Suprapubic skin (tissue), 4 donors: ENCODE measurements around the gene PRSS22. TPM values are rescaled to one million over a fixed set of nuclear protein-coding genes. Genes with fewer than 3 reads are reported as not detected.
A peak's percentile ranks its signal among the peaks of the same experiment; 100 is the strongest.

Source experiments
- DNase-seq, 2 donors: peaks; one replicate each; pipeline ENCODE4 v3.0.0-alpha.2; 2019; ENCODE audit warnings: low spot score in 2 of 2
- H3K27ac ChIP-seq: fragments of 200-600 bp; sonication (generic); one replicate; pipeline ENCODE4 v1.5.1; 2019
- H3K27me3 ChIP-seq: fragments of 200-600 bp; sonication (generic); one replicate; pipeline ENCODE4 v1.5.1; 2019
- H3K36me3 ChIP-seq: fragments of 200-600 bp; sonication (generic); one replicate; pipeline ENCODE4 v1.5.1; 2019
- H3K4me1 ChIP-seq: fragments of 200-600 bp; sonication (generic); one replicate; pipeline ENCODE4 v1.5.1; 2019
- H3K4me3 ChIP-seq: fragments of 200-600 bp; sonication (generic); one replicate; pipeline ENCODE4 v1.5.1; 2019; ENCODE audit warnings: mild to moderate bottlenecking
- H3K9me3 ChIP-seq: fragments of 200-600 bp; sonication (generic); one replicate; pipeline ENCODE4 v1.5.1; 2019
- EP300 ChIP-seq: sonication (generic); formaldehyde crosslinking; IDR thresholded peaks from one replicate; pipeline ENCODE4 v1.6.1; 2017; ENCODE audit warnings: antibody characterized with exemption
- POLR2A ChIP-seq, 2 donors: fragments of 450-650 bp; IDR thresholded peaks; one replicate each; pipeline ENCODE4 v1.6.1; 2017; ENCODE audit warnings: antibody characterized with exemption in 2 of 2, mild to moderate bottlenecking in 2 of 2, moderate library complexity in 2 of 2
- POLR2AphosphoS5 ChIP-seq, 3 donors: sonication (generic); formaldehyde crosslinking; IDR thresholded peaks; one replicate each; pipeline ENCODE4 v1.6.1; 2017; ENCODE audit warnings: antibody characterized with exemption in 3 of 3
- WGBS: methylation state at CpG from one replicate; pipeline ENCODE4 v1.1.5; 2018; 5-methylcytosine and 5-hydroxymethylcytosine counted together
- total RNA-seq, 4 donors: library from RNA; depleted of rRNA; stranded (reverse); fragments of >200 nt; gene quantifications; one replicate each; pipeline ENCODE4 v1.1.0, GENCODE V29; 2016
- TF ChIP-seq, protein P1 (sequence below), 2 donors: fragments of 200-600 bp in 1 of 2; fragments of 450-650 bp in 1 of 2; sonication (generic) in 1 of 2; IDR thresholded peaks; one replicate each; pipeline ENCODE4 v1.5.1; 2016 to 2019; ENCODE audit warnings: antibody characterized with exemption in 2 of 2, mild to moderate bottlenecking in 1 of 2, moderate library complexity in 1 of 2

PRSS22 gene
- total RNA-seq, 4 donors from 2014 or later = 1.7 to 8.7 (median 6.7) TPM

DNA sequence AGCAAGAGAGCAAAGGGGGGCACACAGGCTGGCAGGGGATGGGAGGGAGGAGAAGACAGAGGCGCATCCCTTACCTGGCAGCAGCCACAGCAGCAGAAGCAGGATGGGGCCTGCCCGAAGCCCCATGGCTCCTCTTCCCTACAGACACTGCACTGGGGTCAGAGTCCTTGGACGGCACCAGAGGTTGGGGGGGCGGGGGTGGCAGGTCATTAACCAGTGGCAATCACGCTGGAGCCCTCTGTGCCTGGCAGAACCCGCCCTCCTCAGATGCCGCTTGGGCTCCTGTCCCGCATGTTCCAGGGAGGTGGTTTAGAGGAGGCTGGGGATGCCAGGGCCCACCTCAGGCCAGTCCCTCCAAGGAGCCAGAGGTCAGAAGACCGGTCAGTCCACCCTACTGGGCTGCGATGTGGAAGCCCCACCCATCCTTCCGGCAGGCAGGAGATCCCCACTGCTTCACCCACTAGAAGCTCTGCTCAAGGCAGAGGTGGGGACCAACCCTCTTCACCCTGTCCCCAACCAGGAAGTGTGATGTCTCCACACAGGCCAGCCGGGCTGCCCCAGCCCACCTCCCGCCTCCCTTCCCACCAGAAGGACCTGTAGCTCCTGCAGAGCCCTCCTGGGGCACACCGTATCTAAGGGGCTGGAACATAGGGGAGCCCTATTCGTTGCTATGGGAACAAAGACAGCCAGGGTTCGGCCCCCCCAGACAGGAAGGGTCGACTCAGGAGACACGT lies 16.2 kb downstream of the PRSS22 start:
- Histone ChIP-seq H3K4me3 (peak overlapping the region; percentile 26), H3K4me1 (peaks cover 10% of the 10 kb centered on the region), H3K27ac (no peak overlapping the region), H3K36me3 (no peaks in the 10 kb centered on the region), H3K27me3 (peaks cover 16% of the 10 kb centered on the region), H3K9me3 (no peaks in the 10 kb centered on the region)
- TF ChIP-seq POLR2AphosphoS5 (IDR thresholded peaks at IDR 0.05) (no peak), EP300 (no peak), POLR2A (IDR thresholded peaks at IDR 0.05) (no peak)
- TF ChIP-seq, protein P1, sequence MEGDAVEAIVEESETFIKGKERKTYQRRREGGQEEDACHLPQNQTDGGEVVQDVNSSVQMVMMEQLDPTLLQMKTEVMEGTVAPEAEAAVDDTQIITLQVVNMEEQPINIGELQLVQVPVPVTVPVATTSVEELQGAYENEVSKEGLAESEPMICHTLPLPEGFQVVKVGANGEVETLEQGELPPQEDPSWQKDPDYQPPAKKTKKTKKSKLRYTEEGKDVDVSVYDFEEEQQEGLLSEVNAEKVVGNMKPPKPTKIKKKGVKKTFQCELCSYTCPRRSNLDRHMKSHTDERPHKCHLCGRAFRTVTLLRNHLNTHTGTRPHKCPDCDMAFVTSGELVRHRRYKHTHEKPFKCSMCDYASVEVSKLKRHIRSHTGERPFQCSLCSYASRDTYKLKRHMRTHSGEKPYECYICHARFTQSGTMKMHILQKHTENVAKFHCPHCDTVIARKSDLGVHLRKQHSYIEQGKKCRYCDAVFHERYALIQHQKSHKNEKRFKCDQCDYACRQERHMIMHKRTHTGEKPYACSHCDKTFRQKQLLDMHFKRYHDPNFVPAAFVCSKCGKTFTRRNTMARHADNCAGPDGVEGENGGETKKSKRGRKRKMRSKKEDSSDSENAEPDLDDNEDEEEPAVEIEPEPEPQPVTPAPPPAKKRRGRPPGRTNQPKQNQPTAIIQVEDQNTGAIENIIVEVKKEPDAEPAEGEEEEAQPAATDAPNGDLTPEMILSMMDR (IDR thresholded peaks at IDR 0.05) = no peak
- no peak for DNase-seq
- WGBS = 81% methylated on average over 7 of the region's 18 CpGs

DNA sequence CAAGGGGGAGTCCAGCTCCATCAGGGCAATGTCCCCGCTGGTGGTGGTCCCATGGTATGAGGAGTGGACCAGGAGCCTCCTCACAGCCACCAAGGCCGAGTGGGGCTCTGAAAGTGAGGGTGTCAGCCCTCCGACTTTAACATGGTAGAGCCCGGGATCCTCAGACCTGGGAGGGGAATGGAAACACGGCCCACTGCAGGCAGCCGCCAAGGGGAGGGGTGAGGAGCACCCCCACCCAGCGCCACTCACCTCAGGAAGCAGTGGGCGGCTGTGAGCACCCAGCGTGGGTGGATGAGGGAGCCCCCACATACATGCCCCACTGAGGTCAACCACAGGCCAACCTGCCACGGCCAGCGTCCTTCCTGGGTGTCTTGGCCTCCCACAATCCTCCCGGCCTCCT lies 17.1 kb downstream of the PRSS22 start:
- WGBS = 69% methylated on average over 8 of the region's 12 CpGs
- Histone ChIP-seq H3K36me3 (no peaks in the 10 kb centered on the region), H3K27me3 (peaks cover 22% of the 10 kb centered on the region), H3K9me3 (no peaks in the 10 kb centered on the region), H3K4me1 (peaks cover 19% of the 10 kb centered on the region), H3K4me3 (no peak overlapping the region), H3K27ac (no peak overlapping the region)
- no peak for DNase-seq
- TF ChIP-seq POLR2AphosphoS5 (IDR thresholded peaks at IDR 0.05) (no peak), POLR2A (IDR thresholded peaks at IDR 0.05) (no peak), EP300 (no peak)
- TF ChIP-seq, protein P1 (IDR thresholded peaks at IDR 0.05) = no peak

DNA sequence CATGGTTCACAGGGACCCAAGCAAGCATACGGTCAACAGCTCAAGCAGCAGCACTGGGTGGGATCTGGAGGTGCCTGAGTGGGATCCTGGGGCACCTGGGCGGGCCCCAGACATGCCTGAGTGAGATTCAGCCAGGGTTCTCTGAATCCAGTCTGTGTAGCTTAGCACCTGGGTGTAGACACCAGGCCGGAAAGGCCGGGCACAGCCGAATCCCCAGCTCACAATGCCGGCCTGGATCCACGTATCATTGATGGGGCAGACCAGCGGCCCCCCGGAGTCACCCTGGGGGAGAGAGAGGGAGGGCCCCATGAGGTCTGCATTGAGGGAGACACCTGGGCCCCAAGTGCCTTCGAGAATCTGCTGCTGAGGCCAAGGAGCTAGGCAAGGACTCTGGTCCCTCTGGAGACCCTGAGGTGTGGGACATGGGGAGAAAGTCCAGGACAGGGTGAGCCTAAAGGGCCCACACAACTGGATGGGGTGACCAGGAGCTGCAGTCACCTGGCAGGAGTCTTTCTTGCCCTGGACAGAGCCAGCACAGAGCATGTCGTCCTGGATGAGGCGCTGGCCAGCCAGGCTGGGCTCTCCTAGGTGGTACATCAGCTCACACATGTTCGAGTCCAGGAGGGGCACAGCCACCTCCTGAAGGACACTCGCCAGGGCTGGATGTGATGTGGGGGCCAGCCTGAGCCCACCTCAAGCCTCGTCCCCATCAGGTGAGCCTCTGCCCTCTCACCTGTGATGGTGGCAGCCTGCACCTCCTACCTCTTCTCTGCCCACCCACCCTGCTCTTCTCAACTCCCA lies 18.1 kb downstream of the PRSS22 start:
- TF ChIP-seq POLR2A (IDR thresholded peaks at IDR 0.05) = no peak
- TF ChIP-seq EP300 = no peak
- TF ChIP-seq, protein P1 (IDR thresholded peaks at IDR 0.05) = no peak
- TF ChIP-seq POLR2AphosphoS5 (IDR thresholded peaks at IDR 0.05) = no peak
- H3K9me3 ChIP-seq = no peaks in the 10 kb centered on the region
- H3K4me3 ChIP-seq = no peak overlapping the region
- H3K27me3 ChIP-seq = peaks cover 22% of the 10 kb centered on the region
- no peaks in the 10 kb centered on the region for H3K36me3 ChIP-seq
- 84% methylated on average over 13 of the region's 15 CpGs for WGBS
- DNase-seq = no peak
- no peak overlapping the region for H3K27ac ChIP-seq
- H3K4me1 ChIP-seq = peaks cover 26% of the 10 kb centered on the region

DNA sequence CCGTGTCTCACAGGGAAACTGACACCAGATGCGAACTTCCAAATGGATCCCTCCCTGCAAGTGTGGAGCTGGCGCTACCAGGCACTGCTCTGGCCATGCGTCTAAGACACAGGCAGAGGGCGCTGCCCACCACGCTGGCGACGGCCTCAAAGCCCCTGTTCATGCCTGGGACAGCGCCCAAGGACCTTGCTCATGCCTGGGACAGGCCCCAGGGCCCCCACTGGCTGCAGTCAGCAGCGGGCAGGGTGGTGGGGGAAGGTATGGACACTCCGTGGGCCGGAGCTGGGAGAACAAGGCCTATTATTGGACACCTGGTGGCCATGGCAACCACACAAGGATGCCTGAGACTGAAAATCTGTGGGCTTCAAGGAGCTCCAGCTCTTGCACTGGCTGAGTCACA lies 19.0 kb downstream of the PRSS22 start:
- TF ChIP-seq, protein P1 (IDR thresholded peaks at IDR 0.05) = peak; percentile 59 to 68
- no peak for TF ChIP-seq POLR2A (IDR thresholded peaks at IDR 0.05)
- DNase-seq = no peak

More for the DNA sequence above, 19.0 kb downstream of the PRSS22 start:
- H3K27me3 ChIP-seq = peaks cover 22% of the 10 kb centered on the region
- WGBS = 0% methylated on average over 1 of the region's 12 CpGs
- H3K36me3 ChIP-seq = no peaks in the 10 kb centered on the region
- H3K27ac ChIP-seq = no peak overlapping the region
- H3K4me3 ChIP-seq = no peak overlapping the region
- no peaks in the 10 kb centered on the region for H3K9me3 ChIP-seq
- peaks cover 26% of the 10 kb centered on the region for H3K4me1 ChIP-seq
